Activated naive CD4-positive, alpha-beta T cell treated with anti-CD3 and anti-CD28 coated beads, Interleukin-2, amount 10 ng/mL, durations not matched to agents 5 hours and 36 hours (primary cell): Measurements from ENCODE around the gene CDH13. TPM values are rescaled to one million over a fixed set of nuclear protein-coding genes. Genes with fewer than 3 reads are reported as not detected.

Experiments used
- microRNA-seq: library from miRNA; unstranded; fragments of <30 nt; microRNA quantifications from one replicate; pipeline ENCODE4 v1.2.0, GENCODE V29; 2022; ENCODE audit warnings: borderline microRNAs expressed, borderline replicate concordance
- total RNA-seq, 2 experiments: library from RNA; stranded (reverse); gene quantifications; one replicate each; pipeline ENCODE4 v1.2.3, GENCODE V29; 2021

CDH13 gene
- total RNA-seq = not detected

GRCh38 chr16:82626791-82627261 lies at the start of gene CDH13:
Gene CDH13 (plus strand): TSS chr16:82626969.

GRCh38 chr16:83807710-83808572 lies 1181.2 kb downstream of the CDH13 start, which contains the start of gene HSBP1:
Gene HSBP1 (plus strand): TSS chr16:83807978. CDS start chr16:83808077, 99 bp downstream.

Small RNA genes within 50 kb of the gene (microRNA-seq; reads per million reads assigned to microRNA genes)
- not detected for gene MIR3182
- gene MIR8058 = not detected
